HepG2 (cell line): Measurements from ENCODE around the gene HEPACAM. TPM values are rescaled to one million over a fixed set of nuclear protein-coding genes. Genes with fewer than 3 reads are reported as not detected.

Experiments used
- CERS6 ChIP-seq: sonication (generic); formaldehyde crosslinking; IDR thresholded peaks from 2 replicates; pipeline ENCODE4 v1.5.0; 2020; ENCODE audit warnings: missing genetic modification reagents
- ETV5 ChIP-seq: IDR thresholded peaks from 2 replicates; pipeline ENCODE4 v1.6.1; 2018; ENCODE audit warnings: missing biosample characterization, missing genetic modification reagents, inconsistent platforms, borderline replicate concordance
- FOXP1 ChIP-seq, 2 experiments: fragments of 450-650 bp in 1 of 2; IDR thresholded peaks; 2 replicates each; pipeline ENCODE4 v1.6.1; 2017 to 2018; ENCODE audit warnings: antibody characterized with exemption in 1 of 2
- GRHL1 ChIP-seq: sonication (generic); formaldehyde crosslinking; conservative IDR thresholded peaks from 2 replicates; pipeline ENCODE4 v1.8.0; 2022; ENCODE audit warnings: missing genetic modification reagents
- HMG20B ChIP-seq: conservative IDR thresholded peaks from 2 replicates; pipeline ENCODE4 v1.6.1; 2016; ENCODE audit warnings: missing genetic modification reagents, missing compliant biosample characterization
- ISL2 ChIP-seq: sonication (generic); formaldehyde crosslinking; IDR thresholded peaks from 2 replicates; pipeline ENCODE4 v1.5.0; 2020; ENCODE audit warnings: missing genetic modification reagents
- NFKB2 ChIP-seq: sonication (generic); formaldehyde crosslinking; IDR thresholded peaks from 2 replicates; pipeline ENCODE4 v1.4.0; 2020; ENCODE audit warnings: missing genetic modification reagents, borderline replicate concordance
- NR0B2 ChIP-seq: sonication (generic); formaldehyde crosslinking; IDR thresholded peaks from 2 replicates; pipeline ENCODE4 v1.4.0; 2020; ENCODE audit warnings: mild to moderate bottlenecking, missing genetic modification reagents
- NR2F6 ChIP-seq, 2 experiments: IDR thresholded peaks; 2 replicates each; pipeline ENCODE4 v1.6.1; 2016; ENCODE audit warnings: antibody characterized with exemption in 1 of 2, mild to moderate bottlenecking in 1 of 2
- SIX4 ChIP-seq: sonication (generic); formaldehyde crosslinking; IDR thresholded peaks from 2 replicates; pipeline ENCODE4 v1.4.0; 2020; ENCODE audit warnings: missing genetic modification reagents
- SMAD3 ChIP-seq: sonication (generic); formaldehyde crosslinking; IDR thresholded peaks from 2 replicates; pipeline ENCODE4 v1.4.0; 2020; ENCODE audit warnings: missing genetic modification reagents
- ZBTB37 ChIP-seq: sonication (generic); formaldehyde crosslinking; IDR thresholded peaks from 2 replicates; pipeline ENCODE4 v1.4.0; 2020; ENCODE audit warnings: mild to moderate bottlenecking, missing genetic modification reagents
- ZNF276 ChIP-seq: sonication (generic); formaldehyde crosslinking; IDR thresholded peaks from 2 replicates; pipeline ENCODE4 v1.4.0; 2020; ENCODE audit warnings: mild to moderate bottlenecking, low read depth, missing genetic modification reagents
- ZNF703 ChIP-seq: sonication (generic); formaldehyde crosslinking; IDR thresholded peaks from 2 replicates; pipeline ENCODE4 v1.5.1; 2020; ENCODE audit warnings: missing genetic modification reagents, mild to moderate bottlenecking, moderate library complexity, borderline replicate concordance
- ZNF704 ChIP-seq: sonication (generic); formaldehyde crosslinking; IDR thresholded peaks from 2 replicates; pipeline ENCODE4 v1.8.1; 2023; ENCODE audit warnings: mild to moderate bottlenecking, inconsistent platforms, moderate library complexity, missing genetic modification reagents, borderline replicate concordance
- ZNF737 ChIP-seq: sonication (generic); formaldehyde crosslinking; IDR thresholded peaks from 2 replicates; pipeline ENCODE4 v1.5.0; 2020; ENCODE audit warnings: missing genetic modification reagents, mild to moderate bottlenecking, borderline replicate concordance
- ZNF772 ChIP-seq: sonication (generic); formaldehyde crosslinking; IDR thresholded peaks from 2 replicates; pipeline ENCODE4 v1.5.0; 2020; ENCODE audit warnings: mild to moderate bottlenecking, missing genetic modification reagents
- ZNF816 ChIP-seq: sonication (generic); formaldehyde crosslinking; IDR thresholded peaks from 2 replicates; pipeline ENCODE4 v1.8.0; 2022; ENCODE audit warnings: missing genetic modification reagents, mild to moderate bottlenecking, borderline replicate concordance
- polyA plus RNA-seq, 8 experiments: library from polyadenylated mRNA; depleted of rRNA in 3 of 8; stranded (reverse) in 7 of 8; unstranded in 1 of 8; fragments of >200 nt; fragmentation: Illumina TruSeq in 4 of 8; extraction: Trizol in 4 of 8; gene quantifications; 2 replicates each; pipeline versions ENCODE4 v1.2.1 to v1.2.3, GENCODE V29; 2011 to 2016; ENCODE audit warnings: low read depth in 4 of 8, missing spikeins in 1 of 8, mixed read lengths in 1 of 8; ENCODE audit not compliant: insufficient read depth in 1 of 8
- total RNA-seq, 5 experiments: library from RNA; depleted of rRNA; stranded (reverse); fragments of >200 nt; fragmentation: Illumina TruSeq; extraction: Trizol; gene quantifications; 2 replicates each; pipeline ENCODE4 v1.2.3, GENCODE V29; 2016; ENCODE audit warnings: low read depth in 1 of 5

Gene HEPACAM
- total and polyA plus RNA-seq, 2 of the 13 experiments (the other 11 are each of a cell fraction or from before 2014, with no cell fraction given) = 66.9 to 121 TPM

- TF ChIP-seq NR0B2 (CRISPR knock-in tag) (peak; percentile 67; the same call in 1 of the 2 replicates), GRHL1 (no peak), CERS6 (CRISPR knock-in tag) (no peak), ZNF772 (CRISPR knock-in tag) (peak; percentile 65; the same call in 1 of the 2 replicates), FOXP1 (IDR thresholded peaks at IDR 0.05) (no peak), FOXP1 (CRISPR knock-in tag; IDR thresholded peaks at IDR 0.05) (no peak), NR2F6 (IDR thresholded peaks at IDR 0.05) (no peak), NR2F6 (CRISPR knock-in tag; IDR thresholded peaks at IDR 0.05) (peak; percentile 16; the same call in 1 of the 2 replicates), ZNF703 (CRISPR knock-in tag) (no peak), ZNF704 (peak; percentile 55; the same call in 1 of the 2 replicates), ISL2 (peak; percentile 70; the same call in 1 of the 2 replicates), ZNF276 (CRISPR knock-in tag) (no peak), SMAD3 (CRISPR knock-in tag) (0 out of 2 replicates have a peak, but pooled peaks have one; percentile 58), NFKB2 (CRISPR knock-in tag) (peak; percentile 77; the same call in 1 of the 2 replicates), SIX4 (peak; percentile 53; the same call in 1 of the 2 replicates), ZBTB37 (CRISPR knock-in tag) (no peak), HMG20B (no peak), ZNF816 (CRISPR knock-in tag) (peak; percentile 71; the same call in 1 of the 2 replicates), ZNF737 (CRISPR knock-in tag) (no peak), ETV5 (CRISPR knock-in tag) (peak; percentile 65)
Observed at GRCh38 chr11:124953753-124954589, 18.1 kb upstream of the HEPACAM start, which contains the start of gene CCDC15 (continued).
